Measurements from ENCODE around the gene LOC101059915. TPM values are rescaled to one million over a fixed set of nuclear protein-coding genes. Genes with fewer than 3 reads are reported as not detected.
"Not testable (repeated sequence)": the region's sequence is repeated elsewhere in the genome, so short reads cannot be mapped to it uniquely, and the experiment has no call there.

LOC101059915 gene

GRCh38 chrX:71715551-71715950, 48.2 kb downstream of the LOC101059915 start:
- not testable (repeated sequence) for H3K9me3 Mint-ChIP-seq; DNase-seq; H3K4me1 Mint-ChIP-seq; H3K27me3 Mint-ChIP-seq (ENCODE audit: low read depth in 3 of 3); H3K27ac Mint-ChIP-seq; H3K4me3 Mint-ChIP-seq; H3K36me3 Mint-ChIP-seq

- H3K4me3 Mint-ChIP-seq; H3K27ac Mint-ChIP-seq; H3K9me3 Mint-ChIP-seq; H3K4me1 Mint-ChIP-seq; H3K27me3 Mint-ChIP-seq (ENCODE audit: low read depth in 3 of 3); DNase-seq; H3K36me3 Mint-ChIP-seq: not testable (repeated sequence)
Measured at GRCh38 chrX:71716323-71716722, 49.0 kb downstream of the LOC101059915 start.

- H3K27ac Mint-ChIP-seq; H3K4me1 Mint-ChIP-seq; H3K36me3 Mint-ChIP-seq; H3K9me3 Mint-ChIP-seq; DNase-seq; H3K4me3 Mint-ChIP-seq; H3K27me3 Mint-ChIP-seq (ENCODE audit: low read depth in 3 of 3): not testable (repeated sequence)
Measured at GRCh38 chrX:71718185-71718584, 50.8 kb downstream of the LOC101059915 start, which contains the start of gene CXorf49. Gene CXorf49 (minus strand): TSS chrX:71718285. CDS start chrX:71718151, 134 bp downstream.

- H3K27ac Mint-ChIP-seq; DNase-seq; H3K4me3 Mint-ChIP-seq; H3K9me3 Mint-ChIP-seq; H3K4me1 Mint-ChIP-seq; H3K36me3 Mint-ChIP-seq; H3K27me3 Mint-ChIP-seq (ENCODE audit: low read depth in 3 of 3): not testable (repeated sequence)
Measured at GRCh38 chrX:71719195-71719594, 51.8 kb downstream of the LOC101059915 start.

- H3K4me1 Mint-ChIP-seq; H3K27me3 Mint-ChIP-seq (ENCODE audit: low read depth in 3 of 3); H3K27ac Mint-ChIP-seq; H3K4me3 Mint-ChIP-seq; DNase-seq; H3K9me3 Mint-ChIP-seq; H3K36me3 Mint-ChIP-seq: not testable (repeated sequence)
Measured at GRCh38 chrX:71720289-71720886, 53.0 kb downstream of the LOC101059915 start.

Other genes starting within 250 kb of the LOC101059915 start
- 10 to 100 TPM; 26.4 to 35.5 (median 28.7) TPM for gene OGT, start 134.4 kb upstream of the LOC101059915 start, polyA plus RNA-seq
- 1 to 10 TPM in 2 of 3 donors, under 1 TPM in 1; 0.63 to 1.8 (median 1.3) TPM for gene GCNA, start 89.1 kb upstream of the LOC101059915 start, polyA plus RNA-seq
- gene CXCR3, start 49.0 kb upstream of the LOC101059915 start, polyA plus RNA-seq, result 100 to 1,000 TPM in 1 of 3 donors, 10 to 100 TPM in 2; 31.1 to 108 (median 34.3) TPM
- not detected for gene CXorf49, start 50.7 kb downstream of the LOC101059915 start, polyA plus RNA-seq
- gene CXorf49B, start 95.8 kb downstream of the LOC101059915 start, polyA plus RNA-seq, result not detected
- 10 to 100 TPM; 10.2 to 29.0 (median 10.6) TPM for gene NHSL2, start 243.3 kb downstream of the LOC101059915 start, polyA plus RNA-seq

Measured in immature natural killer cell (primary cell).